ENCODE data around the gene STPG1.

STPG1 gene

GRCh38 chr1:24309762-24310485, 103.7 kb downstream of the STPG1 start:
- Histone ChIP-seq H3K4me2 (ENCODE audit: insufficient read depth, low read length) (no peak overlapping the region), H4K20me1 (ENCODE audit: insufficient read depth, low read length) (peaks cover 15% of the 10 kb centered on the region), H3K27ac (ENCODE audit: low read length) (no peak overlapping the region), H2AFZ (ENCODE audit: low read depth, low read length) (no peak overlapping the region), H3K27me3 (ENCODE audit: insufficient read depth, low read length, poor library complexity) (peaks cover 65% of the 10 kb centered on the region), H3K9me3 (ENCODE audit: insufficient read depth, low read length, severe bottlenecking) (no peaks in the 10 kb centered on the region), H3K4me1 (ENCODE audit: insufficient read depth, low read length) (no peaks in the 10 kb centered on the region), H3K36me3 (ENCODE audit: insufficient read depth, low read length) (no peaks in the 10 kb centered on the region), H3K4me3 (ENCODE audit: low read depth in 1 of 2, low read length in 2 of 2) (no peak overlapping the region), H3K79me2 (ENCODE audit: insufficient read depth, low read length) (no peaks in the 10 kb centered on the region), H3K9ac (ENCODE audit: low read depth, low read length) (no peak overlapping the region)
- DNase-seq (no peak), ATAC-seq (ENCODE audit: insufficient read depth, low read depth) (no peak)
- TF ChIP-seq CTCF (IDR thresholded peaks at IDR 0.05; ENCODE audit: borderline replicate concordance, extremely low read depth, low read length, poor library complexity, severe bottlenecking) (no peak), EZH2 (IDR thresholded peaks at IDR 0.05; ENCODE audit: borderline replicate concordance, low read depth, low read length, severe bottlenecking) (no peak)

GRCh38 chr1:24308365-24309015, 105.1 kb downstream of the STPG1 start:
- no peak for DNase-seq
- no peak overlapping the region for H3K4me3 ChIP-seq (ENCODE audit: low read depth in 1 of 2, low read length in 2 of 2)

More at GRCh38 chr1:24308365-24309015, 105.1 kb downstream of the STPG1 start:
- no peak overlapping the region for H2AFZ ChIP-seq (ENCODE audit: low read depth, low read length)
- peaks cover 71% of the 10 kb centered on the region for H3K27me3 ChIP-seq (ENCODE audit: insufficient read depth, low read length, poor library complexity)
- H3K4me2 ChIP-seq (ENCODE audit: insufficient read depth, low read length): no peak overlapping the region
- H3K27ac ChIP-seq (ENCODE audit: low read length): no peak overlapping the region
- TF ChIP-seq EZH2 (IDR thresholded peaks at IDR 0.05; ENCODE audit: borderline replicate concordance, low read depth, low read length, severe bottlenecking): no peak
- no peak for TF ChIP-seq CTCF (IDR thresholded peaks at IDR 0.05; ENCODE audit: borderline replicate concordance, extremely low read depth, low read length, poor library complexity, severe bottlenecking)
- H3K9ac ChIP-seq (ENCODE audit: low read depth, low read length): no peak overlapping the region
- no peak for ATAC-seq (ENCODE audit: insufficient read depth, low read depth)
- no peaks in the 10 kb centered on the region for H3K79me2 ChIP-seq (ENCODE audit: insufficient read depth, low read length)
- H3K9me3 ChIP-seq (ENCODE audit: insufficient read depth, low read length, severe bottlenecking): no peaks in the 10 kb centered on the region
- peaks cover 16% of the 10 kb centered on the region; the same call in 1 of the 2 replicates for H4K20me1 ChIP-seq (ENCODE audit: insufficient read depth, low read length)
- no peaks in the 10 kb centered on the region for H3K36me3 ChIP-seq (ENCODE audit: insufficient read depth, low read length)
- no peaks in the 10 kb centered on the region for H3K4me1 ChIP-seq (ENCODE audit: insufficient read depth, low read length)
